Thyroid gland (tissue), 4 donors: ENCODE data around the gene RRP9. TPM values are rescaled to one million over a fixed set of nuclear protein-coding genes. Genes with fewer than 3 reads are reported as not detected.

Source experiments
- DNase-seq, 2 donors: peaks; one replicate each; pipeline ENCODE4 v3.0.0-alpha.2; 2019
- H3K27ac ChIP-seq, 3 donors: fragments of 200-600 bp; sonication (generic); 1 replicate in 2 of 3; 2 replicates in 1 of 3; pipeline ENCODE4 v1.5.1; 2016 to 2019; ENCODE audit warnings: mild to moderate bottlenecking in 1 of 3, moderate library complexity in 1 of 3
- H3K27me3 ChIP-seq: fragments of 200-600 bp; sonication (generic); one replicate; pipeline ENCODE4 v1.5.1; 2019
- H3K36me3 ChIP-seq, 2 donors: fragments of 200-600 bp; sonication (generic); one replicate each; pipeline ENCODE4 v1.5.1; 2016 to 2019
- H3K4me1 ChIP-seq, 2 donors: fragments of 200-600 bp; sonication (generic); one replicate each; pipeline ENCODE4 v1.5.1; 2017 to 2019
- H3K4me3 ChIP-seq, 3 donors: fragments of 200-600 bp; sonication (generic); replicated peaks in 1 of 3; 1 replicate in 2 of 3; 2 replicates in 1 of 3; pipeline ENCODE4 v1.5.1; 2016; ENCODE audit warnings: mild to moderate bottlenecking in 1 of 3
- H3K9me3 ChIP-seq: fragments of 200-600 bp; sonication (generic); one replicate; pipeline ENCODE4 v1.5.1; 2017
- CTCF ChIP-seq, 6 experiments: fragments of 200-600 bp in 3 of 6; fragments of 450-650 bp in 3 of 6; sonication (generic) in 3 of 6; IDR thresholded peaks; one replicate each; pipeline ENCODE4 v1.5.1; 2016 to 2019; ENCODE audit warnings: antibody characterized with exemption in 6 of 6, mild to moderate bottlenecking in 2 of 6, inconsistent platforms in 1 of 6, moderate library complexity in 1 of 6
- POLR2A ChIP-seq, 2 donors: fragments of 450-650 bp; IDR thresholded peaks; one replicate each; pipeline ENCODE4 v1.6.1; 2017; ENCODE audit warnings: antibody characterized with exemption in 2 of 2, mild to moderate bottlenecking in 2 of 2, moderate library complexity in 1 of 2
- WGBS, 2 donors: methylation state at CpG; one replicate each; pipeline ENCODE4 v1.1.5; 2017; 5-methylcytosine and 5-hydroxymethylcytosine counted together
- intact Hi-C: fragments of 100-400 bp; cut with DNase I; formaldehyde crosslinking; loops from one replicate; pipeline ENCODE4 v1.15.1; 2023
- total RNA-seq, 4 donors: library from RNA; depleted of rRNA; stranded (reverse); fragments of >200 nt; gene quantifications; one replicate each; pipeline ENCODE4 v1.2.3, GENCODE V29; 2016

The RRP9 gene
- total RNA-seq, 4 donors from 2014 or later = 7.3 to 14.4 (median 11.9) TPM

- no peak for TF ChIP-seq POLR2A (IDR thresholded peaks at IDR 0.05)
- no peak for TF ChIP-seq CTCF (IDR thresholded peaks at IDR 0.05)
- DNase-seq = no peak
- WGBS, 2 donors = 81 to 83% methylated on average over 12 to 13 of the region's 13 CpGs
- no peak overlapping the region for H3K4me3 ChIP-seq
- H3K27ac ChIP-seq = no peak overlapping the region
- H3K27me3 ChIP-seq = no peaks in the 10 kb centered on the region
- no peaks in the 10 kb centered on the region for H3K9me3 ChIP-seq
- intact Hi-C loops = no loop called here
- no peaks in the 10 kb centered on the region for H3K36me3 ChIP-seq
- H3K4me1 ChIP-seq = peaks cover 12% of the 10 kb centered on the region in 2 donors
Measured at GRCh38 chr3:51947215-51947900, 5.7 kb upstream of the RRP9 start.

- H3K4me1 ChIP-seq = peaks cover 13 to 14% of the 10 kb centered on the region in 2 donors
- H3K9me3 ChIP-seq = no peaks in the 10 kb centered on the region
- TF ChIP-seq POLR2A (IDR thresholded peaks at IDR 0.05) (no peak), CTCF (IDR thresholded peaks at IDR 0.05) (no peak)
- no peaks in the 10 kb centered on the region for H3K27me3 ChIP-seq
- intact Hi-C loops = no loop called here
- no peak for DNase-seq
- H3K36me3 ChIP-seq = no peaks in the 10 kb centered on the region
- 79 to 84% methylated on average over 4 of the region's 4 CpGs for WGBS, 2 donors
- H3K27ac ChIP-seq = no peak overlapping the region
- H3K4me3 ChIP-seq = no peak overlapping the region
Measured at GRCh38 chr3:51946796-51947195, 5.1 kb upstream of the RRP9 start.

- no peaks in the 10 kb centered on the region for H3K27me3 ChIP-seq
- WGBS, 2 donors = 93 to 94% methylated on average over 13 to 14 of the region's 14 CpGs
- no peaks in the 10 kb centered on the region for H3K9me3 ChIP-seq
- peaks cover 17% of the 10 kb centered on the region in 2 donors for H3K4me1 ChIP-seq
- H3K4me3 ChIP-seq = no peak overlapping the region
- no peak for DNase-seq
- no peak overlapping the region for H3K27ac ChIP-seq
- no peak for TF ChIP-seq CTCF (IDR thresholded peaks at IDR 0.05)
- no peaks in the 10 kb centered on the region for H3K36me3 ChIP-seq
- intact Hi-C loops = no loop called here
Measured at GRCh38 chr3:51945926-51946705, 4.4 kb upstream of the RRP9 start.

GRCh38 chr3:51945031-51945840, 3.5 kb upstream of the RRP9 start:
- H3K4me3 ChIP-seq = no peak overlapping the region
- intact Hi-C loops = no loop called here
- no peaks in the 10 kb centered on the region for H3K36me3 ChIP-seq
- 90 to 92% methylated on average over 16 to 18 of the region's 18 CpGs for WGBS, 2 donors
- DNase-seq = no peak
- H3K4me1 ChIP-seq = peaks cover 23 to 24% of the 10 kb centered on the region in 2 donors
- no peaks in the 10 kb centered on the region for H3K27me3 ChIP-seq
- no peak overlapping the region for H3K27ac ChIP-seq
- TF ChIP-seq POLR2A (IDR thresholded peaks at IDR 0.05) = no peak
- no peak for TF ChIP-seq CTCF (IDR thresholded peaks at IDR 0.05)
- no peaks in the 10 kb centered on the region for H3K9me3 ChIP-seq
